ENCODE data around the gene TBC1D14. TPM values are rescaled to one million over a fixed set of nuclear protein-coding genes. Genes with fewer than 3 reads are reported as not detected.

The TBC1D14 gene
- total and polyA plus RNA-seq, 2 of the 8 experiments (the other 6 are each of a cell fraction or from before 2014, with no cell fraction given): 45.6 to 48.2 TPM

GRCh38 chr4:6938647-6939271 is 29.1 kb downstream of the TBC1D14 start:
- POLR2A ChIA-PET (ENCODE audit: partially characterized antibody): interaction anchor here (3.1 kb wide), 1 partner anchor 29 kb away, joined by 16 read pairs; the partner anchor contains the start of gene TBC1D14
- TF ChIP-seq SIRT6 (IDR thresholded peaks at IDR 0.05; ENCODE audit: low read length) (no peak), SAP30 (IDR thresholded peaks at IDR 0.05; ENCODE audit: insufficient read depth, insufficient replicate concordance, low read length) (no peak), SIX5 (IDR thresholded peaks at IDR 0.05; ENCODE audit: low read depth, low read length) (no peak), CHD1 (IDR thresholded peaks at IDR 0.05; ENCODE audit: low read depth, low read length) (no peak), CTCF (IDR thresholded peaks at IDR 0.05; ENCODE audit: control extremely low read depth in 1 of 3, insufficient read depth in 1 of 3, low read depth in 1 of 3, low read length in 3 of 3) (no peak), SRF (IDR thresholded peaks at IDR 0.05; ENCODE audit: low read depth, low read length) (no peak), POLR2AphosphoS5 (IDR thresholded peaks at IDR 0.05; ENCODE audit: low read depth, low read length) (no peak), CEBPB (IDR thresholded peaks at IDR 0.05; ENCODE audit: low read depth, low read length) (no peak), RNF2 (IDR thresholded peaks at IDR 0.05; ENCODE audit: borderline replicate concordance, low read depth, low read length, missing control alignments, poor library complexity, severe bottlenecking) (no peak), HDAC6 (IDR thresholded peaks at IDR 0.05; ENCODE audit: low read depth, low read length) (no peak)

More at GRCh38 chr4:6938647-6939271, 29.1 kb downstream of the TBC1D14 start:
- no peak for DNase-seq (ENCODE audit: low read depth in 1 of 2, low spot score in 2 of 2)
- no peak overlapping the region for H4K5ac ChIP-seq (ENCODE audit: insufficient read length, low read depth, low read length)
- no peaks in the 10 kb centered on the region for H3K27me3 ChIP-seq (replicated peaks in 1 of 4; ENCODE audit: control insufficient read depth in 3 of 4, extremely low read depth in 1 of 4, insufficient read depth in 3 of 4, low read length in 3 of 4)
- H4K91ac ChIP-seq (replicated peaks; ENCODE audit: insufficient read length, low read length): peak overlapping the region; percentile 27
- no peak overlapping the region for H3K18ac ChIP-seq (ENCODE audit: extremely low read depth, low read length)
- H4K20me1 ChIP-seq (replicated peaks in 1 of 2; ENCODE audit: control insufficient read depth in 1 of 2, insufficient read depth in 2 of 2, low read length in 2 of 2): peaks cover 0 to 15% of the 10 kb centered on the region in 2 experiments
- H2AFZ ChIP-seq (ENCODE audit: low read length): no peak overlapping the region
- H2AK5ac ChIP-seq (ENCODE audit: low read depth, low read length): no peak overlapping the region
- peaks cover 20% of the 10 kb centered on the region for H3K79me1 ChIP-seq (ENCODE audit: low read depth, low read length)
- H3K9me3 ChIP-seq (ENCODE audit: insufficient read depth in 2 of 2, low read depth in 1 of 2, low read length in 1 of 2): no peaks in the 10 kb centered on the region
- no peak overlapping the region for H3K23ac ChIP-seq (ENCODE audit: insufficient read length)
- H3K4me3 ChIP-seq (ENCODE audit: extremely low read depth in 1 of 4, insufficient read depth in 2 of 4, low read depth in 3 of 4, low read length in 4 of 4): no peak overlapping the region
- peaks cover 10 to 41% (median 26%) of the 10 kb centered on the region in 4 experiments for H3K4me1 ChIP-seq (replicated peaks in 1 of 4; ENCODE audit: control insufficient read depth in 3 of 4, insufficient read depth in 4 of 4, low read length in 3 of 4)
- no peak overlapping the region for H3K14ac ChIP-seq (ENCODE audit: insufficient read length)
- H3K79me2 ChIP-seq (ENCODE audit: control insufficient read depth in 1 of 2, insufficient read depth in 2 of 2, low read length in 2 of 2): peaks cover 0 to 24% of the 10 kb centered on the region in 2 experiments; a peak in 3 of 4 replicates
- no peak overlapping the region for H3K27ac ChIP-seq (ENCODE audit: low read depth, low read length)
- H3K4ac ChIP-seq (replicated peaks; ENCODE audit: insufficient read length, low read depth, low read length): no peak overlapping the region
- no peak for FAIRE-seq
- H2BK15ac ChIP-seq (ENCODE audit: low read length): 0 out of 2 replicates have a peak overlapping the region, but pooled peaks have one; percentile 46
- H2BK120ac ChIP-seq (replicated peaks; ENCODE audit: low read depth, low read length): peak overlapping the region; percentile 70
- H4K8ac ChIP-seq (ENCODE audit: extremely low read depth, insufficient read depth, low read length): peak overlapping the region; percentile 35; the same call in 1 of the 2 replicates
- no peak overlapping the region for H2BK20ac ChIP-seq (ENCODE audit: low read length)
- no peak overlapping the region for H3K4me2 ChIP-seq (ENCODE audit: insufficient read depth in 1 of 2, low read depth in 2 of 2, low read length in 2 of 2)
- no peak overlapping the region for H3K9ac ChIP-seq (replicated peaks in 1 of 4; ENCODE audit: extremely low read depth in 1 of 4, low read depth in 3 of 4, low read length in 3 of 4)
- no peak overlapping the region for H3K56ac ChIP-seq (replicated peaks; ENCODE audit: insufficient read length, low read depth, low read length)
- CTCF ChIA-PET (ENCODE audit: partially characterized antibody): interaction anchor here (1.4 to 1.9 kb wide), 4 partner anchors 17 to 31 kb away, joined by 3 to 7 read pairs (median 4); partner anchors contain the start of gene TBC1D14
- H3K23me2 ChIP-seq (ENCODE audit: low read depth, low read length): no peaks in the 10 kb centered on the region
- H2BK12ac ChIP-seq (ENCODE audit: low read depth, low read length): no peak overlapping the region
- no peaks in the 10 kb centered on the region for H3K36me3 ChIP-seq (ENCODE audit: control insufficient read depth in 2 of 4, insufficient read depth in 4 of 4, low read length in 3 of 4)
- H2BK5ac ChIP-seq (ENCODE audit: low read depth, low read length): no peak overlapping the region
- WGBS, 2 experiments (ENCODE audit: extremely low coverage in 1 of 2, insufficient coverage in 1 of 2, insufficient read length in 1 of 2, insufficient replicate concordance in 2 of 2, low coverage in 1 of 2, low lambda C conversion rate in 2 of 2, missing lambda C conversion rate in 1 of 2): 93% methylated on average over 20 of the region's 20 CpGs; no CpG with 5 or more reads in 1 of the 2 experiments
